ENCODE results near the gene ZAP70. TPM values are rescaled to one million over a fixed set of nuclear protein-coding genes. Genes with fewer than 3 reads are reported as not detected.
A peak's percentile ranks its signal among the peaks of the same experiment; 100 is the strongest.

ZAP70 gene
- total and polyA plus RNA-seq, 4 donors, result 1.3 to 7.5 (median 3.6) TPM

- no peak overlapping the region for H3K4me3 ChIP-seq (ENCODE audit: low read length in 2 of 2)
- H3K27me3 ChIP-seq (ENCODE audit: control insufficient read depth in 1 of 2, insufficient read depth in 2 of 2, low read length in 1 of 2), result no peaks in the 10 kb centered on the region
- DNase-seq (peak in 1 of 2 donors; percentile 61), ATAC-seq (ENCODE audit: low FRiP score) (peak; percentile 3)
- intact Hi-C loops (cut with DNase I), result no loop called here
- H3K27ac ChIP-seq (ENCODE audit: low read depth in 1 of 2, low read length in 2 of 2), result no peak overlapping the region
- no peaks in the 10 kb centered on the region for H3K4me1 ChIP-seq (ENCODE audit: control insufficient read depth in 1 of 2, insufficient read depth in 2 of 2, low read length in 2 of 2)
- no peaks in the 10 kb centered on the region for H3K36me3 ChIP-seq (ENCODE audit: control insufficient read depth in 1 of 2, insufficient read depth in 2 of 2, low read length in 1 of 2)
- WGBS, 2 donors, result 86% methylated on average over 20 of the region's 20 CpGs
- peaks cover 2% of the 10 kb centered on the region for H3K9me3 ChIP-seq (ENCODE audit: control insufficient read depth, low read length)
Measured at GRCh38 chr2:97733341-97734035, 20.1 kb downstream of the ZAP70 start.

GRCh38 chr2:97734061-97735051, 21.0 kb downstream of the ZAP70 start:
- peaks cover 2% of the 10 kb centered on the region for H3K9me3 ChIP-seq (ENCODE audit: control insufficient read depth, low read length)
- no peaks in the 10 kb centered on the region for H3K27me3 ChIP-seq (ENCODE audit: control insufficient read depth in 1 of 2, insufficient read depth in 2 of 2, low read length in 1 of 2)
- intact Hi-C loops (cut with DNase I), result no loop called here
- no peak for ATAC-seq (ENCODE audit: low FRiP score)
- no peak overlapping the region for H3K27ac ChIP-seq (ENCODE audit: low read depth in 1 of 2, low read length in 2 of 2)
- no peaks in the 10 kb centered on the region for H3K4me1 ChIP-seq (ENCODE audit: control insufficient read depth in 1 of 2, insufficient read depth in 2 of 2, low read length in 2 of 2)
- no peaks in the 10 kb centered on the region for H3K36me3 ChIP-seq (ENCODE audit: control insufficient read depth in 1 of 2, insufficient read depth in 2 of 2, low read length in 1 of 2)
- peak in 1 of 2 donors; percentile 71 for DNase-seq
- 89 to 91% methylated on average over 44 of the region's 44 CpGs for whole genome bisulfite sequencing, 2 donors
- H3K4me3 ChIP-seq (ENCODE audit: low read length in 2 of 2), result no peak overlapping the region

GRCh38 chr2:97735161-97735561, 21.8 kb downstream of the ZAP70 start:
- Histone ChIP-seq H3K36me3 (ENCODE audit: control insufficient read depth in 1 of 2, insufficient read depth in 2 of 2, low read length in 1 of 2) (no peaks in the 10 kb centered on the region), H3K27ac (ENCODE audit: low read depth in 1 of 2, low read length in 2 of 2) (no peak overlapping the region), H3K27me3 (ENCODE audit: control insufficient read depth in 1 of 2, insufficient read depth in 2 of 2, low read length in 1 of 2) (no peaks in the 10 kb centered on the region), H3K9me3 (ENCODE audit: control insufficient read depth, low read length) (peaks cover under 1% of the 10 kb centered on the region), H3K4me1 (ENCODE audit: control insufficient read depth in 1 of 2, insufficient read depth in 2 of 2, low read length in 2 of 2) (no peaks in the 10 kb centered on the region), H3K4me3 (ENCODE audit: low read length in 2 of 2) (no peak overlapping the region)
- 94 to 96% methylated on average over 25 to 29 of the region's 29 CpGs for WGBS, 2 donors
- intact Hi-C loops (cut with DNase I), result no loop called here
- DNase-seq (peak in 1 of 2 donors; percentile 78), ATAC-seq (ENCODE audit: low FRiP score) (no peak)

- no peak for ATAC-seq (ENCODE audit: low FRiP score)
- 73 to 78% methylated on average over 4 of the region's 4 CpGs for WGBS, 2 donors
- DNase-seq, result no peak
- Histone ChIP-seq H3K27me3 (ENCODE audit: control insufficient read depth in 1 of 2, insufficient read depth in 2 of 2, low read length in 1 of 2) (no peaks in the 10 kb centered on the region), H3K27ac (ENCODE audit: low read depth in 1 of 2, low read length in 2 of 2) (no peak overlapping the region), H3K4me1 (ENCODE audit: control insufficient read depth in 1 of 2, insufficient read depth in 2 of 2, low read length in 2 of 2) (no peaks in the 10 kb centered on the region), H3K36me3 (ENCODE audit: control insufficient read depth in 1 of 2, insufficient read depth in 2 of 2, low read length in 1 of 2) (no peaks in the 10 kb centered on the region), H3K4me3 (ENCODE audit: low read length in 2 of 2) (no peak overlapping the region), H3K9me3 (ENCODE audit: control insufficient read depth, low read length) (no peaks in the 10 kb centered on the region)
- intact Hi-C loops (cut with DNase I), result no loop called here
Measured at GRCh38 chr2:97736185-97736584, 22.8 kb downstream of the ZAP70 start.

- Histone ChIP-seq H3K4me3 (ENCODE audit: low read length in 2 of 2) (no peak overlapping the region), H3K36me3 (ENCODE audit: control insufficient read depth in 1 of 2, insufficient read depth in 2 of 2, low read length in 1 of 2) (no peaks in the 10 kb centered on the region), H3K27ac (ENCODE audit: low read depth in 1 of 2, low read length in 2 of 2) (no peak overlapping the region), H3K4me1 (ENCODE audit: control insufficient read depth in 1 of 2, insufficient read depth in 2 of 2, low read length in 2 of 2) (no peaks in the 10 kb centered on the region), H3K27me3 (ENCODE audit: control insufficient read depth in 1 of 2, insufficient read depth in 2 of 2, low read length in 1 of 2) (no peaks in the 10 kb centered on the region), H3K9me3 (ENCODE audit: control insufficient read depth, low read length) (no peaks in the 10 kb centered on the region)
- 82 to 86% methylated on average over 20 of the region's 20 CpGs for WGBS, 2 donors
- intact Hi-C loops (cut with DNase I), result no loop called here
- no peak for ATAC-seq (ENCODE audit: low FRiP score)
- peak in 1 of 2 donors; percentile 70 for DNase-seq
Measured at GRCh38 chr2:97736608-97737330, 23.4 kb downstream of the ZAP70 start.

- Histone ChIP-seq H3K27ac (ENCODE audit: low read depth in 1 of 2, low read length in 2 of 2) (no peak overlapping the region), H3K4me3 (ENCODE audit: low read length in 2 of 2) (no peak overlapping the region), H3K4me1 (ENCODE audit: control insufficient read depth in 1 of 2, insufficient read depth in 2 of 2, low read length in 2 of 2) (no peaks in the 10 kb centered on the region), H3K27me3 (ENCODE audit: control insufficient read depth in 1 of 2, insufficient read depth in 2 of 2, low read length in 1 of 2) (no peaks in the 10 kb centered on the region), H3K9me3 (ENCODE audit: control insufficient read depth, low read length) (no peaks in the 10 kb centered on the region), H3K36me3 (ENCODE audit: control insufficient read depth in 1 of 2, insufficient read depth in 2 of 2, low read length in 1 of 2) (no peaks in the 10 kb centered on the region)
- ATAC-seq (ENCODE audit: low FRiP score) (no peak), DNase-seq (peak in 1 of 2 donors; percentile 70)
- 91 to 92% methylated on average over 32 of the region's 32 CpGs for WGBS, 2 donors
- intact Hi-C loops (cut with DNase I), result no loop called here
Measured at GRCh38 chr2:97737421-97738178, 24.2 kb downstream of the ZAP70 start.

- ATAC-seq (ENCODE audit: low FRiP score) (no peak), DNase-seq (peak in 1 of 2 donors; percentile 46)
- intact Hi-C loops (cut with DNase I), result no loop called here
- Histone ChIP-seq H3K27me3 (ENCODE audit: control insufficient read depth in 1 of 2, insufficient read depth in 2 of 2, low read length in 1 of 2) (no peaks in the 10 kb centered on the region), H3K36me3 (ENCODE audit: control insufficient read depth in 1 of 2, insufficient read depth in 2 of 2, low read length in 1 of 2) (no peaks in the 10 kb centered on the region), H3K27ac (ENCODE audit: low read depth in 1 of 2, low read length in 2 of 2) (no peak overlapping the region), H3K4me3 (ENCODE audit: low read length in 2 of 2) (no peak overlapping the region), H3K4me1 (ENCODE audit: control insufficient read depth in 1 of 2, insufficient read depth in 2 of 2, low read length in 2 of 2) (no peaks in the 10 kb centered on the region), H3K9me3 (ENCODE audit: control insufficient read depth, low read length) (no peaks in the 10 kb centered on the region)
- WGBS, 2 donors, result 91 to 94% methylated on average over 9 of the region's 9 CpGs
Measured at GRCh38 chr2:97738179-97739019, 25.0 kb downstream of the ZAP70 start.

Data from aorta (tissue), 5 donors.